Measurements from ENCODE around the gene TRIM69.
"Not testable (repeated sequence)": the region's sequence is repeated elsewhere in the genome, so short reads cannot be mapped to it uniquely, and the experiment has no call there.

TRIM69 gene

DNA sequence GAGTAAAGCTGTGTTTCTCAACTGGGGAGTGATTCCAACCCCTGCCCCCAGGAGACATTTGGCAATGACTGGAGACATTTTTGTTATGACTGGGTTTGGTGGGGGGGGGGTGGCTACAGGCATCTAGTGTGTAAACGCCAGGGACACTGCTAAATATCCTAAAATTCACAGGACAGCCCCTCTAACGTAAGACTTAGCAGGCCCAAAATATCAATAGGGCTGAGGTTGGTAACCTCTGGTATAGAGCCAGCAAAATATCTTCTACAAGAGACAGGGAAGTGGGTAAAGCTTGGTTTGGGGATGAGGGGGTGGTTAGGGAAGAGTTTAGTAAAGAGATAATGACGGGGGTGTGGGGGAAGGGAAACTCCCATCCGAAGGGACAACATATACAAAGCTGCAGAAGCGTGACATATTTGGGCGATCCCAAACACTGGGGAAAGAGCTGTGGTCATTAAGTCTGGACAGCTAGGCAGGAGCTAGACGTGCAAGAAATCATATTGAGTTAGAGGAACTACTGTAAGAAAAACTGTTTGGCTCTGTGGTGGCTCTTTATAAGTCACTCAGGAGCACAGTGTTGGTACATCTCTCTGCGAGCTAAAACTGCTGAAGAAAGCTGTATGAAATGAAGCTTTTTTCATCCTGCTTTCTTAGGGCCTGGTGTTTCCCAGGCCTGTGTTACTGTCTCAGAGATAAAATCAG is 697 bp upstream of the TRIM69 start:
- DNase-seq (ENCODE audit: extremely low spot score, insufficient read length, low read depth) (no peak), FAIRE-seq (peak; percentile 76)

DNA sequence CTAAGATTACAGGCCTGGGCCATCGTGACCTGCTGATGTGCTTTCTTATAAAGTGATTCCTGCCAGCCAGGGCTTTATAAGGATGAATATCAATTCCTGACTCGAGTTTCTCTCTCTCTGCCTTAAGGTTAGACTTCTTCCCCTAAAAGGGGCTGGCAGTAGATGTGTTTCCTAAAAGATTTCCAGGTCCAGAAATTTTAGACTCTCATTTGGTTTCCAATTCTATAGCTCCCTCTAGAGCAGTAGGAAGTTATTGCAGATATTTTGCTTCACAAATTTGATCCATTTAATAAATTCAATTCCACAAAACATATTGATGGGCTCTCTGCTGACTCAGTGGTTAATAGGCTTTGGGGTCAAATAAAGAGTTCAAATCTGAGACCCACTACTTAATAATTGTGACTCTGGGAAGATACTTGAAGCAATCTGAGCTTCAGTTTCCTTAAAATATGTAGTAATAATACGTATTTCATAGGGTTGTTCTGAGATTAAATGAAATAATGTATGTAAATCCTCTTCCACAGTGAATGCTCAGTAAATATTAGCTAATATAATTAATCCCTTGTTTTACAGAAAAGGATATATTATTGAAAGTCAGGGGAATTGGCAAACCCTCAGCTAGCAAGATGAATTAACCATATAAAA is 2.1 kb downstream of the TRIM69 start:
- FAIRE-seq = peak; percentile 75
- DNase-seq (ENCODE audit: extremely low spot score, insufficient read length, low read depth) = no peak

DNA sequence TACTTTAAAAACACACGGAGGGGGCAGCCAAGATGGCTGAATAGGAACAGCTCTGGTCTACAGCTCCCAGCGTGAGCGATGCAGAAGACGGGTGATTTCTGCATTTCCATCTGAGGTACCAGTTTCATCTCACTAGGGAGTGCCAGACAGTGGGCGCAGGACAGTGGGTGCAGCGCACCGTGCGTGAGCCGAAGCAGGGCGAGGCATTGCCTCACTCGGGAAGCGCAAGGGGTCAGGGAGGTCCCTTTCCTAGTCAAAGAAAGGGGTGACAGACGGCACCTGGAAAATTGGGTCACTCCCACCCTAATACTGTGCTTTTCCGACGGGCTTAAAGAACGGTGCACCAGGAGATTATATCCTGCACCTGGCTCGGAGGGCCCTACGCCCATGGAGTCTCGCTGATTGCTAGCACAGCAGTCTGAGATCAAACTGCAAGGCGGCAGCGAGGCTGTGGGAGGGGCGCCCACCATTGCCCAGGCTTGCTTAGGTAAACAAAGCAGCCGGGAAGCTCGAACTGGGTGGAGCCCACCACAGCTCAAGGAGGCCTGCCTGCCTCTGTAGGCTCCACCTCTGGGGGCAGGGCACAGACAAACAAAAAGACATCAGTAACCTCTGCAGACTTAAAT is 3.0 kb downstream of the TRIM69 start:
- FAIRE-seq; DNase-seq (ENCODE audit: extremely low spot score, insufficient read length, low read depth): not testable (repeated sequence)

DNA sequence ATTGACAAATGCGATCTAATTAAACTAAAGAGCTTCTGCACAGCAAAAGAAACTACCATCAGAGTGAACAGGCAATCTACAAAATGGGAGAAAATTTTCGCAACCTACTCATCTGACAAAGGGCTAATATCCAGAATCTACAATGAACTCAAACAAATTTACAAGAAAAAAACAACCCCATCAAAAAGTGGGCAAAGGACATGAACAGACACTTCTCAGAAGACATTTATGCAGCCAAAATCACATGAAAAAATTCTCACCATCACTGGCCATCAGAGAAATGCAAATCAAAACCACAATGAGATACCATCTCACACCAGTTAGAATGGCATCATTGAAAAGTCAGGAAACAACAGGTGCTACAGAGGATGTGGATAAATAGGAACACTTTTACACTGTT is 7.1 kb downstream of the TRIM69 start:
- not testable (repeated sequence) for FAIRE-seq; DNase-seq (ENCODE audit: extremely low spot score, insufficient read length, low read depth)

DNA sequence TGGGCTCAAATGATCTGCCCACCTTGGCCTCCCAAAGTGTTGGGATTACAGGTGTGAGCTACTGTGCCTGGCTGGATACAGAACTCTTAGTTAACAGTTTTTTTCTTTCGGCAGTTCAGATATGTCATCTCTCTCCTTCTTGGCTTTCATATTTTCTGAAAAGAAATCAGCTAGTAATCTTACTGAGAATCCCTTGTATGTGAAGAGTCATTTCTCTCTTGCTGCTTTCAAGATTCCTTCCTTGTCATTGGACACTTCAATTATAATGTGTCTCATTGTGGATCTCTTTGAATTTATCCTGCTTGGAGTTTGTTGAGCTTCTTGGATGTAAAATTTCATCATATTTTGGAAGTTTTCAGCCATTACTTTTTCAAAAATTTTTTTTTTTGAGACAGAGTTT is 17.0 kb downstream of the TRIM69 start:
- DNase-seq (ENCODE audit: extremely low spot score, insufficient read length, low read depth) (no peak), FAIRE-seq (no peak)

- DNase-seq (ENCODE audit: extremely low spot score, insufficient read length, low read depth) = no peak
- no peak for FAIRE-seq
Observed at GRCh38 chr15:44763187-44763586, 26.9 kb downstream of the TRIM69 start.

- DNase-seq (ENCODE audit: extremely low spot score, insufficient read length, low read depth) = no peak
Observed at GRCh38 chr15:44763848-44764247, 27.5 kb downstream of the TRIM69 start.

GRCh38 chr15:44765036-44765435 is 28.7 kb downstream of the TRIM69 start:
- DNase-seq (ENCODE audit: extremely low spot score, insufficient read length, low read depth) (no peak), FAIRE-seq (no peak)

More at GRCh38 chr15:44763848-44764247, 27.5 kb downstream of the TRIM69 start:
- FAIRE-seq = no peak

DNA sequence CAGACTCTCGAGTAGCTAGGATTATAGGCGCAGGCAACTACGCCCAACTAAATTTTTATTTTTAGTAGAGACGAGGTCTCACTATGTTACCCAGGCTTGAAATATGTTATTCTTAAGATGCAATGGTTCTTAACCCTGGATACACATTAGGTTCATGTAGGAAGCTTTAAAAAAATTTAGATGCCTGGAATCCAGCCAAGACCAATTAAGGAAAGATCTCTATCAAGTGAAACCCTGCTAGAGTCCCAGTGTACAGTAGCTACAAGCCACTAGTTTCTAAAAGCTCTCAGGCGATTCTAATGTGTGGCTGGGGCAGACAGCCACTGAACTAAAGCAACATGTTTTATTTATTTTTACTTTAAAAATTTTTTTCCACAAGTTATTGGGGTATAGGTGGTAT is 33.2 kb downstream of the TRIM69 start:
- DNase-seq (ENCODE audit: extremely low spot score, insufficient read length, low read depth) (no peak), FAIRE-seq (no peak)

DNA sequence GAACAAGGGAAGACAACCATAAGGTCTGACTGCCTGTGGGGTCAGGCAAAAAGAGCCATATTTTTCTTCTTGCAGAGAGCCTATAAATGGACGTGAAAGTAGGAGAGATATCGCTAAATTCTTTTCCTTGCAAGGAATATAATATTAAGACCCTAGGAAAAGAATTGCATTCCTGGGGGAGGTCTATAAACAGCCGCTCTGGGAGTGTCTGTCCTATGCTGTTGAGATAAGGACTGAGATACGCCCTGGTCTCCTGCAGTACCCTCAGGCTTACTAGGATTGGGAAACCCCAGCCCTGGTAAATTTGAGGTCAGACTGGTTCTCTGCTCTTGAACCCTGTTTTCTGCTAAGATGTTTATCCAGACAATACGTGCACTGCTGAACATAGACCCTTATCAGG is 34.4 kb downstream of the TRIM69 start:
- DNase-seq (ENCODE audit: extremely low spot score, insufficient read length, low read depth); FAIRE-seq: not testable (repeated sequence)

- DNase-seq (ENCODE audit: extremely low spot score, insufficient read length, low read depth) (no peak), FAIRE-seq (no peak)
Observed at GRCh38 chr15:44775953-44776352, 39.6 kb downstream of the TRIM69 start.

DNA sequence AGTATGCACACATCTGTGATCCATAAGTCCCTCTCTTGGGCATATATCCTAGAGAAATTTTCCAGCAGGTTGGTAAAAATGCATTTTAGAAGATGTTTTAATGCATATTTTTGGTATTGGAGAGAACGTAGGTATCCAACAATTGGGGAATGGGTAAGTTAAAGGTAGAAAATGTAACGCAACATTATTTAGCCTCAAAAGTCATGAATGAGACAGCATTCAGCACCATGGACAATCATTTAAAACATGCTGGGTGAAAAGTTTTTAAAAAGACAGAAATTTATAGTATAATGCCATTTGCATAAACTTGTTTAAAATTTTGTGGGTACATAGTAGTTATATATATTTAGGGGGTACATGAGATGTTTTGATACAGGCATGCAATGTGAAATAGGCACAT is 43.4 kb downstream of the TRIM69 start:
- DNase-seq (ENCODE audit: extremely low spot score, insufficient read length, low read depth) (no peak), FAIRE-seq (no peak)

- FAIRE-seq = no peak
- no peak for DNase-seq (ENCODE audit: extremely low spot score, insufficient read length, low read depth)
Observed at GRCh38 chr15:44780608-44781007, 44.3 kb downstream of the TRIM69 start.

DNA sequence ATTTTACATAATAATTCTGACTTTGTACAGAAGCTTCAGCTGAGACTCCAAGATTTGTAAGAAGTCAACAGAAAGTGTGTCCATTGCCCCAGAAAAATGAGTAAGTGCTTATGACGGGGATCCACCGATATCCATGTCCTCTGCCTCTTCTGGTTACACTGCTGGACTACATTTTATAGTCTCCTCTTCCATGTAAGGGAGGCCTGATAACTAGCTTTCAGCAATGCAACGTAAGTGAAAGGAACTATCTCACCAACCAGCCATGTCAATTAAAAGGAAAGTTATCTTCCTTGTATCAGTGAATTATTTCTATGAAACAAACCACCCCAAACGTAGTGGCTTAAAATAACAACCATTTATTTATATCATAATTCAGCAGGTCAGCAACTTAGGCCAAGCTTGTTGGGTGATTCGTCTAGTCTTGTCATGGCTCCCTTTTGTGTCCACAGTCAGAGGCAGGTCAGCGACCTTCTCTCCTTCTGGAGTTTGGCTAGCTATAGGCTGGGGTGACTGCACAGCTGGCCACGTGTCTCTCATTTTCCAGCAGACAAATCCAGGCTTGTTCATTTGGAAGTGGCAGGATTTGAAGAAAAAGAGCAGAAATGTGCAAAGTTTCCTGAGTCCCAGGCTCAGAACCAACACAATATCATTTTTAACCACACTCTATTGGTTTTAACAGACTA is 44.9 kb downstream of the TRIM69 start:
- no peak for FAIRE-seq
- DNase-seq (ENCODE audit: extremely low spot score, insufficient read length, low read depth) = no peak

DNA sequence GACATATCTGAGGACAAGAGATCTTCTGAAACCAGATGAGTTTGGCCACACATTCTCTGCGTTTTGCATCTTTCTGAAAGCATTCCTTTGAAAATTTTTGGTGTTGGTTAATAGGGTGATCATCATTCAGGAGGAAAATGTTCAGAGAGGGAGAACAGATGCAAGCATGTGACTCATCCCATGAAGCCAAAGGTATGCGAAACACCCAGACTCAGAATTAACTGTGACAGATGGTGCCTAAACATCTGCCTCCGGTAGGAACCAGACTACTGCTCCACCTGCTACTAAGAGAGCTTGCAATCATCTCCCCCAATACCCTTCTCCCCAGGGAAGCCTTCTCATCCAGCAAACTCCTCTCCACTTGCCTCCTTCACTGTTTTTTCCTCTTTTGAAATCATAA is 46.2 kb downstream of the TRIM69 start:
- DNase-seq (ENCODE audit: extremely low spot score, insufficient read length, low read depth) (no peak), FAIRE-seq (no peak)

- DNase-seq (ENCODE audit: extremely low spot score, insufficient read length, low read depth); FAIRE-seq: not testable (repeated sequence)
Observed at GRCh38 chr15:44784918-44785274, 48.6 kb downstream of the TRIM69 start.

DNA sequence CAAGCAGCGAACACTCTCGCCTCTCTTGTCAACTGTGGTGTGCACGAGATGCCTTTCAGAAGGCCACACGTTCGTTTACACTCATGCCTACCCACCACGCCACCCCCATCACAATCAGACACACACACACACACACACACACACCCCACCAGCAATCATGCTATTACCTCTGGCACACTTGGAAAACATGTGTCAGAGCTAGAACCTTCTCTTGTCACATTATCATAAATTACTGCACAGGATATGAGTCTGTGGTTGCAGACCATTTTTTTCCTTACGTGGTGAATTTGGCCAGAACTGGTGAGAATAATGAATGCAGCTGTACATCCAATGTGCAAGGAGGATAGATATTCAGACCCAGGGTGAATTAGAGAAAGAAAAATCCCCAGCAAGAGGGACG is 52.4 kb downstream of the TRIM69 start:
- DNase-seq (ENCODE audit: extremely low spot score, insufficient read length, low read depth) = no peak
- no peak for FAIRE-seq

DNA sequence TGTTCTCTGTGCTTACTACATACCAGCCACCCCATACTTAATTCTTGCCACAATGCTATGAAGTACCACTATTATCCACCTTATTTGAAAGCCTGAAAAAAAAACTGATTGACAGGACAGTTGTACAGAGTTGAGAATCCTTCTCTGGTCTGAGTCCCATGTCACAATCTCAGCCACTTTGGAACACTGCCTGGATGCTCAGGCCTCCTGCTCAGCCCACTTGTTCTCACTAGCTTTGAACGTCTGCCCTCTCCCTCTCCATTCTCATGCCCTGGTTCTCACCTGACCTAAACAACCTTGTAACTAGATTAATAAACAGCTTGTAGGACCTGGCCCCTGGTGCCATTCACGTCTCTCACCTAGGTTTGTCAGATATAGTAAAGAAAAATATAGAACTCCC is 53.9 kb downstream of the TRIM69 start:
- DNase-seq (ENCODE audit: extremely low spot score, insufficient read length, low read depth) (no peak), FAIRE-seq (no peak)

GRCh38 chr15:44790656-44791055 is 54.3 kb downstream of the TRIM69 start:
- no peak for DNase-seq (ENCODE audit: extremely low spot score, insufficient read length, low read depth)
- FAIRE-seq = no peak

GRCh38 chr15:44792715-44793114 is 56.4 kb downstream of the TRIM69 start:
- FAIRE-seq = no peak
- DNase-seq (ENCODE audit: extremely low spot score, insufficient read length, low read depth) = no peak

DNA sequence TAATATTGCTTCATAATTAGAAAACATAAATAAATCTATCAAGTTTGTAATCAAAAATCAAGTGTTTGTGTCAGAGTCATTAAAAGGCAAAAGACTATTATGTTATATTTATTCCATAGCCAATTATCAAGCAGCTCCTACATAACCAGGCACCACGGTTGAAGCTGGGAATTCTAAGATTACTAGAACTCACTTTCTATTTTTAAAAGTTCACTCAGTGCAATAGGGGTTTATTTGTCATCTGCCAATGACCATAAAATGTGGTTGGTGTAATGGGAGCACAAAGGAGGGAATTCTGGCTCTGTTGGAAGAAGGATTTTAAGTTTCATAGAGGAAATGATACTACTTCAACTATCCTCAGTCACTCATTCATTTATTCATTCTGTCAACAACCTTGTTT is 57.7 kb downstream of the TRIM69 start:
- no peak for FAIRE-seq

More for the DNA sequence above, 57.7 kb downstream of the TRIM69 start:
- no peak for DNase-seq (ENCODE audit: extremely low spot score, insufficient read length, low read depth)
